NCI-H2029 (cell line): Measurements from ENCODE around the gene ETFA.

Experiments used
- DNase-seq: peaks from one replicate; lab custom pipeline; 2025; lab: John Stamatoyannopoulos, UW

ETFA gene

GRCh38 chr15:76215634-76216033 lies 95.6 kb downstream of the ETFA start:
- DNase-seq = no peak

DNA sequence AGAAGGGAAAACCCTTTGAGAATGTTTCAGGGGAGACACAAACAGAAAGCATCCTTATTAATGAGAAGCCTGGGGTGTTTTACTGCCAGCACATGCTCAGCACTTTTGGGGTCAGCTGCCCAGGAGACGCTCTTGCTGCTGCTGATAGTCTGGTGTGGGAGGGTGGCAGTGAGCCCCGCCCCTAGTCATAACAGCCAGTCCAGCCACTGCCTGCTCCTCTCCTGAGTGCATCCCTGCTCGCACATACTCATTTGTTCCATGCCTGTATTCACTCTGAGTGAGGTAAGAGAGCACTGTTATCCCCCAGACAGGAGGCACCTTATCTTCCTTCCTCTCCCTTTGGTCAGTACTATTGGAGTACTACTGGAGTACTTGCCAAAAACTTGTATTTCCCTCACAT lies 101.3 kb downstream of the ETFA start:
- no peak for DNase-seq

DNA sequence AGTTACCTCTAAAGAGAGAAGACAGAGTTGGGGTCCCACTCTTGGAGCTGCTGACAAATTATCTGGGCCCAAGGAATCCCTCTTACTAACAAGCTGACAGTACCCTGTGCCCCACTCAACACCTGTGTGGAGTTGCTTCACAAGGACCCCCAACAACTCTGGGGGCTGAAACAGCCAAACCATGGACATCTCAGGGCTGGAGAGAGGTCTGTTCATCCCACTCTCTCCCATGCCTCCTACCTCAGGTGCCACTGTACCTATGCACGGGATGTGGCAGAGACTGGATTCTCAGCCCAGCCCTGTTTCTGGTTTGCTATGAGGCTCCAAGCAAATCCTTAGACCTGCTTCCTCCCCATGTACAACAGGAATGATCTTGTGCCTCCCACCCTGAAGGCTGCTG lies 101.7 kb downstream of the ETFA start:
- no peak for DNase-seq

- DNase-seq = peak; percentile 20
Observed at GRCh38 chr15:76208786-76209424, 102.4 kb downstream of the ETFA start.

- DNase-seq = no peak
Observed at GRCh38 chr15:76208084-76208785, 103.0 kb downstream of the ETFA start.

DNA sequence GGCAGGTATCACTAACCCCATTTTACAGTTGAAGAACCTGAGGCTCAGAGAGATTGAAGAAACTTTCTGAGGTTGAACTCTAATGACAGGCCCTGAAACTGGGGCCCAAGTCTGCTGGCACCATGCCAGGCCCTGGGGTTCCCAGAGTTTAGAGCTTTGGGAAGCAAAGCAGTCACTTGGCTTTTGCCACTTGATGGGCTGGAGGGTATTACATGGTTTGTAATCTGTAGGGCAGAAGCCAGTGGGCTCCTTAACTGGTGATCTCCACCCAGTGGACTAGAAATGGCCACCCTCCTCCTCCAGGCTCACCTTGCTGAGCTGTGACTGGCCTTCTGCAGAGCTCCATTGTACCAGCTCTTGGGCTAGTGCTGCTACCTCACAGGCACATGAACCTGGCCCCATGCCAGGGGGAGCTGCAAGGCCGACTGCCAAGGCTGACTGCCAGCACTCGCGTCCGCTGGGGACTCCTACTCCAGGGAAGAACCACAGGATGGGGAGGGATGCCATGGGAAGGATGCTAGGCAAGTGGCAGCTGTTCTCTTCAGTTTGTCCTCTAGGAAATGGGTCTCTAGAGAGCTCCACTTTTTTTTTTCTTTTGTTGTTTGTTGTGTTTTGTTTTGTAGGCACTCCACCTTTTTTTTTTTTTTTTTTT lies 104.8 kb downstream of the ETFA start:
- DNase-seq = peak; percentile 88

- DNase-seq = no peak
Observed at GRCh38 chr15:76204916-76205460, 106.3 kb downstream of the ETFA start.

- DNase-seq = no peak
Observed at GRCh38 chr15:76204109-76204845, 107.0 kb downstream of the ETFA start.

GRCh38 chr15:76203346-76204108 lies 107.7 kb downstream of the ETFA start:
- DNase-seq = no peak

GRCh38 chr15:76201536-76202255 lies 109.6 kb downstream of the ETFA start:
- DNase-seq = no peak

DNA sequence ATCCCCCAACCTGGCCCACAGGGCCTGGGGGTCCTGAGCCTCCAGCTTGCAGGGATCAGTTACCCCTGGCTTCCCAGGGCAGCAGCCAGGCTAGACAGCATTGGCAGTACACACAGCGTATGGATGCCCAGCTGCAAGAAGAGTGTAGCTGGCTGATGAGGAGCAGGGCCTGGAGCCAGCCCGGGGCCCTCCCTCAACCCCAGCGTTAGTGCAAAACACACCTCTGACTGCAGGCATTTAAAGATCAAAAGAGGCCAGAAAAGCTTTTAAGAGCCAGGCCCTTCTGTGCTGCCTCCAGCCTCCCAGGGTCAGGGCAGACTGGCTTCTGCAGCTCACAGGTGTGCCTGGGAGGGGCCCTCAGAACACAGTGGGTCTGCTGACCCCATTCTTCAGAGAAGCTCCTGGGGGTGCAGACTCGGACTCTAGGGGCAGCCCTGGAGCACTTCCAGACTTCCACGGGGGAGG lies 110.6 kb downstream of the ETFA start:
- DNase-seq = no peak

DNA sequence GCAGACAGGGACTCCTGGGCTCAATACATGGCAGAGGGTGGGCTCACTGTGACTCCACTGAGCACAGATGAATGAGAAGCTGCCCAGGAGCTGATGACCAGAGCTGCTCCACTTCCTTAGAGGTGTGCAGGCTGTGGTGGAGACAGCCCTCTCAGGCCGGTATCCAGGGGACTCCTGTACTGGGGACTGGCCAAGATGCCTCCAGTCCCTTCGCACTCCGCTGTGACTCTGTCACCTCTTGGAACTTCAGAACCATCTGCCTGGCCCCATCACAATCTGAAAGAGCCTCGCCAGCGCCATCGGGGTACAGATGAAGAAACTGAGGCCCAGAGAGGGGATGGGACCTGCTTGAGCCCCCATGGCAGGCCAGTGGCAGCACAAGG lies 111.2 kb downstream of the ETFA start:
- DNase-seq = no peak

- no peak for DNase-seq
Observed at GRCh38 chr15:76199106-76200082, 111.9 kb downstream of the ETFA start.

GRCh38 chr15:76198456-76199105 lies 112.7 kb downstream of the ETFA start:
- DNase-seq = no peak

DNA sequence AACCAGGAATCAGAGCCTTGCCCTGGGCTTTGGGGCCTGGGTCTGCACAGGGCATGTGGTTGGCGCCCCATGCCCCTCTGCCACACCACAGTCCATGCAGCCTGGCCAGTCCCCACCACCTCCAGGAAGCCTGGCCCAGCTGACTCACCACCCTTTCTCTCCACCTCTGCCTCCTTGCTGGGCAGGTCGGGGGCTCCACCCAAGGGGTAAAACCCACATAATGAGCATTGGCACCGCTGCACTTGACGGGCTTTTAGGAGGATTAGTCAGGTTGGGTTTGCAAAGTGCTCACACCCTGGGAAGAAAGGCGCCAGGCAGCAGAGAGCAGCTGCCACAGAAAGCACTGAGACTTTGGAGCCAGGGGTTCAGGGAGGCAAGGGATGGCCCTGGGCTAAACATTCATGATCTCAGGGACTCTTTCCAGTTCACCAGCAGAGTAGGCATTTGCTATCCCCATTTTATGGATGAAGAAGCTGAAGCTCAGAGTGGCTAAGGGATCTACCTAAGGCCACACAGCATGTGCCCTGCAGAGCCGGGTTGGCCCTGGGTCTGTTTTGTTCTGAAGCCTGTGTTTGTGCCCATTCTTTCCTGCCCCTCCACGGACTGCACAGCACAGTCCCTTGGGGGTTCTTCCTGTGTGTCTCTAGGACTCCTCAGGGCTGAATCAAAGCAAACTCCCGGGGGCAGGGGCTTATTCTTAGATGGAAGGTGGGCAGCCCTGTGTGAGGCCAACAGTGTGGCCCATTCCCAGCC lies 113.4 kb downstream of the ETFA start:
- DNase-seq = no peak

DNA sequence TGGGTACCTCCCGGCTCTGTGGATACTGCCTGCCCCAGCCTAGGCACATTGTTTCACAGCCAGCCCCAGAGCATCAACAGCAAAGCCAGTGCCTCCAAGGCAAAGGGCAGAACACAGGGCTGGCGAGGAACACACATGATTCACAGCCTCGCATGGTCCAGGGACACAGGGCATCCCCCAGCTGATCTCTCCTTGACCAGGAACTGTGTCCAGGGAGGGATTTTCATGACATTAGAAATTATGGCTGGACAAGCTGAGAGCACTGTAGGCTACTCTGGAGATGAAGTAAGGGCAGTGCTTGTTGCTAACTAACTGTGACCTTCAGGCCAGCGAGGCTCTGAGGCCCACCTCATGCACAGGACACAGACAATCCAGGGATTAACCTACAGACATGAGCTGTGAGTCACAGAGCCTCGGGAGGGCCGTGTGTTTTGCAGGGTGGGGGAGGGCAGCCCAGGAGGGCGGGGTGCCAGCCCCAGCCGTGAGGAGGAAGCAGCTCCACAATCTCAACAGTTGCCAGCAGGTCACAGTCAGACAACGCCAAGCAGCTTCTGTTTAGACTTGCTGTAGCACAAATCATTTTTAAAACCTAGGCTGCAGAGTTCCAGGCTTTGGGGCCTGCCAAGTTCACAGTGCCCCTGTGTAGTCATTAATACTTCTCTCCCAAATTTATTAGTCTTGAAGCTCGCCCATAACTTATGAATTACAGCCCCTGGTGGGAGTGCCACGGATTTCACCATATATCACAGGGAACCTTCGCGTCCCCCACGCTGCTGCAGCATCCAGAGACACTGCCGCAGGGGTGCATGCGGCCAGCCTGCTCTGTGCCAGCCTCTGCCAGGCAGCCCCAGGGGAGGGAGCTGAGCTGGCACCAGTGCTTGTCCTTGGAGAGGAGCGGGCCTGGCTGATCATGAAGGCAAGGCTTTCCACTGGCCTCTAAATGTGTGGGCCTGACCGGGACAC lies 114.7 kb downstream of the ETFA start:
- DNase-seq = peak; percentile 23
